Prostate gland (tissue), 2 donors: ENCODE measurements around the gene FKBP5.

Experiments used
- CTCF ChIP-seq, 4 experiments: fragments of 200-600 bp in 2 of 4; fragments of 450-650 bp in 2 of 4; sonication (generic) in 2 of 4; IDR thresholded peaks; 1 replicate in 3 of 4; 2 replicates in 1 of 4; pipeline ENCODE4 v1.5.1; 2016 to 2019; ENCODE audit warnings: antibody characterized with exemption in 4 of 4, mild to moderate bottlenecking in 2 of 4, moderate library complexity in 2 of 4
- POLR2A ChIP-seq: fragments of 450-650 bp; IDR thresholded peaks from one replicate; pipeline ENCODE4 v1.6.1; 2016; ENCODE audit warnings: antibody characterized with exemption, mild to moderate bottlenecking
- POLR2AphosphoS5 ChIP-seq: sonication (generic); formaldehyde crosslinking; IDR thresholded peaks from one replicate; pipeline ENCODE4 v1.6.1; 2017; ENCODE audit warnings: antibody characterized with exemption

- TF ChIP-seq POLR2A (no peak), CTCF (IDR thresholded peaks at IDR 0.05) (no peak), POLR2AphosphoS5 (no peak)
Measured at GRCh38 chr6:35607517-35608233, 81.0 kb downstream of the FKBP5 start.
